NCI-H748 (cell line): ENCODE data around the gene GRID1.

ENCODE experiments used
- DNase-seq: peaks from one replicate; lab custom pipeline; 2025; ENCODE audit not compliant: unreplicated experiment; lab: John Stamatoyannopoulos, UW

GRID1 gene

DNA sequence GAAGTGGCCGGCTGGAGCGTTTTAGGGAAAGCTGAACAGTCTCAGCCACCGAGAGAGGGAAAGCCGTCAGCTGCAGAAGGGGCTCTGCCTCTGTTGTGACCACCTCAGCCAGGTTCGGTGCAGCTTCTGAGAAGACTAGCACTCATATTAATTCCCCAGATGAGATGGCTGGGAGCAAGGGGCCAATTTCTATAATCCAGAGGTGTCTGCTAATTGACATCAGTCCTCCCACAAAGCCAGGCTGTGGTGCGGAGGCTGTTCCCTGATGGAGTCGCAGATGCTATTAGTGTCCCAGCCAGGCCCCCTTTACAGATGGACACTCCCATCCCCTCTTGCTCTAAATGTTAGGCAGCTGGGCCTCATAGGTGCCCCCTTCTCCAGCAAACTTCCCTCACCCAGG is 133.5 kb downstream of the GRID1 start:
- DNase-seq = no peak

GRCh38 chr10:86232644-86233043 is 134.0 kb downstream of the GRID1 start:
- no peak for DNase-seq

DNA sequence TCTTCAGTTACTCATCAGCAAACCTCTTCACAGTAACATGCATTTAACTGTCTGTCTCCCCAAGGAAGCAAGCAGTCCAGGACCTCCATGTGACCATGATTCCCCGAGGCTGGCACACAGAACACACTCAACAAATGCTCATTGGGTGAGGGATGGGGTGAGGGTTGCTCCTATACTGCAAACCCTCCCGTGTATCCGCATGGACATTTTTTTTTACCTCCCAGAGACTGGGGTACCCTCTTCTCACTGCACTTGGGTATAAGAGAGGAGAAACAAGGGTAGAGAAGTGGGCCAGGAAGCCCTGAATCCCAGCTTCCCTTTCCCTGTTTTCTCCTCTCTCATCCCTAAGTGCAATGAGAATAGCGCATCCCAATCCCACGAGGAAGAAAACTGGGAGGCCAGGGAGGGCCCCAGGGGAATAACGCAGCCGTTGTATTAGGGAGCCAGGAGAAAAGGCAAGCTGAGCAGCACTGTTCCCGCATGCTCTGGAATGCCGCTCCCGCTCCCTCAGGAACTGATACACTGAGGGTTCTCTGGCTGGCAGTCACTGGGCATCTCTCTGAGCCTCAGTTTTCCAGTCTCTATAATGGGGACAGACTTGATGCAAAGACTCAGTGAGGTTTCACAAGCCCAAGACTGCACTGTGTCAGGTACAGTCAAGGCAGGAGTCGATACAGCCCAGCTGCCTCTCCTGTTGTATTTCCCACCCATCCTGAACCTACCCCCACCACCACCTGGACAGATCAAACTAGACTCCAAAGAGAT is 134.6 kb downstream of the GRID1 start:
- no peak for DNase-seq

DNA sequence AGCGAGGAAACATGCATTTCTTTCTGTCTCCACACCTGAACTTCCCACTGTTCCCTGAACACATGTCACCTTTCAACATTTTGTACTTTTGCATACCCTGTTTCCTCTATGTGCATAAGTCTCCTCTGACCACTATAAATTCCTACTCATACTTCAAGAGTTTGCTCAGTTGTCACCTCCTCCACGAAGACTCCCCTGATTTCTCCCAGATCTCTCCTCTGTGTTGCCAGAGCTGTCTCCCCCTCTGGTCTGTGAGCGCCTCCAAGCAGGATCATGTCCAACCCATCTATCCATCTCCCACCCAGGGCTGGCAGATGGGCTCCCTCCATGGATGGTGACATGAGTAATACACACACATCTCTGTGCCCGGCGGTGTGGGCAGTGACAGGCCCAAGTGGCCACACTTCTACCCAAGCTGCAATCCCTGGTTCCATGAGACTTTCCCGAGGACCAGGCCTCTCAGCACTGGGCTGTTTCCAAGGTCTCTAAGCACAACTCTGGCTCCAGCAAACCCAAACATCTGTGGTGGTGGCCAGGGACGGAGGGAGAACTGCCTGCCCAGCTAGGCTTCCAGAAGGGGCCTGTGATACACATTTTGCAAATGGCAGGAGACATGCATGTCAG is 135.9 kb downstream of the GRID1 start:
- DNase-seq = no peak

- DNase-seq = no peak
Observed at GRCh38 chr10:86229811-86230556, 136.6 kb downstream of the GRID1 start.

- no peak for DNase-seq
Observed at GRCh38 chr10:86229376-86229775, 137.2 kb downstream of the GRID1 start.

DNA sequence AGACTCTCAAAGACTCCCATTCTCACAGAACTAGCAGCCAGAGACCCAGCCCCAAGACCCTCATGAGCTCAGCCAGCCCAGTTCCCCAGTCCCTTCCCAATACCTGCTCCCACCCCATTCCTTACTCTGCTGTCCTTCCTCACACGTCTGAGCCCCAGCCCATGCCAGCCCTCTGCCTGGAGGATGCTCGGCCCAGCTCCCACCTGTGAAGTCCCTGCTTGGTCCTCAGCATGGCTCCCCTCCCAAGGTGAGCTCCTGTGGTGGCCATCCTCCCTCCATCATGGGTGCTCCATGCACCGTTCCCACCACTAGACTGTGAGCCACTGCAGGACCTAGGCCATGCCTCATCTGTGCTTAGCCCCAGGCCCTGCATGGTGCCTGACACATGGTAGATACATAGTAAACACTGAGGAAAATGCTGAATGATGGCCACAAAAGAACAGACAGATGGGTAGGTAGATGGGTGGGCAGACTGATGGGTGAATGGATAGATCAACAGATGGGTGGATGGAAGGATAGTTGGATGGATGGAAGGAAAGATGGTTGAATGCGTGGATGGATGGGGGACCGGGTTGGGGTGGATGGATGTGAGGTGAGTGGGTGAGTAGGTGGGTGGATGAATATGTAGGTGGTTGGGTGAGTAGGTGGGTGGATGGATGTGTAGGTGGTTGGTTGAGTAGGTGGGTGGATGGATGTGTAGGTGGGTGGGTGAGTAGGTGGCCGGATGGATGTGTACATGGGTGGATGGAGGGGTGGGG is 138.9 kb downstream of the GRID1 start:
- no peak for DNase-seq

DNA sequence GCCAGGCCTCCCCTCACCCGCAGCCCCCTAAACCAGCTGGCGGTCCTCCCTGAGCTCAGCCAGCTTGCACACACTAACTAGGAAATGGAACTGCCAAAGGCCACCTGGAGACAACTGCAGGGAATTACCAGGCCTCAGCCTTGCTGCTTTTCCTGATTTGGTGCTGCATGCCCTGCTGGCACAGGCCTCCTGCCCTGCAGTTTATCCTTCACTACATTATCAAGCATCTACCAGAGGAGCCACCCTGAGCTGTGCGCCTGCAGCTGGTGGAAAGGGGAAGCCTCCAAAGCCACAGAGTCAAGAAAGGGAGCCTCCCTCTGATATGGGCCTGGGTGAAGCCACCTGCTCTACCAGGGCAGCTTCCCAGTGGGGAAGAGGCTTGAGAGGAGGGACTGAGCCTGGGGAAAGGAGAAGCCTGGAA is 139.8 kb downstream of the GRID1 start:
- DNase-seq = no peak

DNA sequence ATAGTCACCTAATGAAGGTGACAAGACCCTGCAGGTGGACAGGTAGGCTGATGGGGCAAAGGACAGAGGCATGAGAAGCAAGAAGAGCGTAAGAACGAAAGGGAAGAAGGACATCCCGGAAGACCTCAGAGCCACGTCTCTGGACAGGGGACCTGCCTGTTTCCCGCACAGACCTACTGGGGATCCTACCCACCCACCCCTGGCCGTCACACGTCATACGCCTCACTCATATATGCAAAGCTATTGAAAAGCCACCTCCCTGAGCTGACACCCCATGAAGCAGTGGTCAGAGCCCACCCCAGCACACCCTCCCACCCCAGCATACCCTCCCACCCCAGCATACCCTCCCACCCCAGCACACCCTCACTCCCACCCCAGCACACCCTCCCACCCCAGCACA is 140.6 kb downstream of the GRID1 start:
- DNase-seq = no peak

DNA sequence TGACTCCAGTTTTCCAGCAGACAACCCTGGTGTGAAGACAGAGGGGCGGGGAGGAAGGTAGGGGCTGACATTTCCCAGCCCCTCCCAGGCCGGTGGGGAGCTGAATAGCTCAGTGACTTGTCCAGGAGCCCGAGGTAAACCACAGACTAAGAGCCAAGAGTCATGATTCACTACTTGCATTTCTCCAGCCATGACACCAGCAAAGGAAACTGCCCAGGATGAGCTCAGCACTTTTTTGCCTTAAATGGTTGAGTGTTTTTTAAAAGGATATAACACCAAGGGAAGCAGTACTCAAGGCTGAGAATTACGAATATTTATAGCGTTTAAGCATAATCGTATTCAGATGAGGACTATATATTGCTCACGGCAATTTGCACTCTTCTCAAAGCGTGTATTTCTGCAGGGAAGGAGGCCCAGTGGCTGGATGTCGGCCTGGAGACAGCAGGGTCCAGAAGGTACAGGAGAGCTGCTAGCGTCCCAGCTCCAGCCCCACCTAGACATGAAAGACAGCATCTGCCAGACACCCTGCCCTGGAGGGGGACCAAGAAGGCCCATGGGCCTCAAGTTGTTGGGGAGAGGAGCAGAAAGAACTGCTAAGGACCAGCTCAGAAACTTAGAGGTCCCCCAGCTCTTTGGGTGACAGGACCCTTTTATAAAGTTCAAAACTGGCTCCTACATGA is 141.4 kb downstream of the GRID1 start:
- no peak for DNase-seq

DNA sequence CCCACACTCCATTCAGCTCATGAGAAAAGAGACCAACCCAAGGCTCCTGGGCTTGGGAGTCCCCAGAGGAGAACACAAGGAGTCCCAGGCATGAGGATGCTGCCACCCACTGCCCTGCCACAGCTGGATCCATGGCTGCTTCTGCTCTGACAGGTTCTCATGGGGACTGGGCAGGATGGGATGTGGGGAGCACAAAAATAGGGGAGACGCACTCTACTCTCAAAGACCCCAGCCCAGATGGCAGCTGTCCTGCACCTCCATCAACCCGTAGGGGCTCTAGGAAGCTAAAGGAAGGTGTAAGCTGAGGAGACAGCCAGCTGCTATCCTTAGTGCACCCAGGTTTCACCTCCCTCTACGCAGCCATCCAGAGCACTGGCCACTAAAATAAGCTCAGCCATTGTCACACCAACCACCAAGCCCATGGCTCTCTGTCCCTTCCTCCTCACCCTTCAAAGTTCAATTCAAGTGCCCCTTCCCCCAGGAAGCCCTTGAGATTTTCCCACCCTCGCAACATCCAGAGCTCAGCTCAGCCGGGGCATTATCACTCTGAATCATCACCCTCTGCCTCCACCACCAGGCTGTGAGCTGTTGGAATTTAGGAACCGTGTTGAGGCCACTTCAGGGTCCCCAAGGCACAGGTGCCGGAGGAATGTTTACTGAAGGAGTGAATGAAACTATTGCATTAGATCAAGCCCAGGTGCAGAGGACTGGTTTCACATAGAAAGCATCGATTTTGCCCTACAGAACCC is 142.1 kb downstream of the GRID1 start:
- no peak for DNase-seq

GRCh38 chr10:86223256-86223655 is 143.3 kb downstream of the GRID1 start:
- DNase-seq = no peak

- no peak for DNase-seq
Observed at GRCh38 chr10:86222687-86223086, 143.9 kb downstream of the GRID1 start.

DNA sequence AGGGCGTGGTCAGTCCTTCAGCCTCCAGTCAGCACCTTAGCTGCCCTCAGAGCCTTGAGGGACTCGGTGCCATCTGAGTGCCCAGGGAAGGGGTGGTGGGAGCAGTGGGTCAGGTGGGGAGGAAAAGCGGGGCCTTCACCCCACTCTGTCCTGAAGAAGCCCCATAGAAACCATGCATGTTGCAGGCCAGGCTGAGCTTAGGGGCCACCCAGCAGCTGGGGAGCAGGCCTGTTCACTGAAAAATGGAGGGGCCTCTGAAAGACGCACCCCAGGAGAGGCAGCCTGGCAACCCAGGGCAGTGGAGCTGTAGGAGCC is 144.3 kb downstream of the GRID1 start:
- DNase-seq = no peak

GRCh38 chr10:86221442-86222335 is 144.9 kb downstream of the GRID1 start:
- DNase-seq = no peak

GRCh38 chr10:86220626-86221025 is 146.0 kb downstream of the GRID1 start:
- DNase-seq = no peak

GRCh38 chr10:86219271-86219670 is 147.3 kb downstream of the GRID1 start:
- no peak for DNase-seq

DNA sequence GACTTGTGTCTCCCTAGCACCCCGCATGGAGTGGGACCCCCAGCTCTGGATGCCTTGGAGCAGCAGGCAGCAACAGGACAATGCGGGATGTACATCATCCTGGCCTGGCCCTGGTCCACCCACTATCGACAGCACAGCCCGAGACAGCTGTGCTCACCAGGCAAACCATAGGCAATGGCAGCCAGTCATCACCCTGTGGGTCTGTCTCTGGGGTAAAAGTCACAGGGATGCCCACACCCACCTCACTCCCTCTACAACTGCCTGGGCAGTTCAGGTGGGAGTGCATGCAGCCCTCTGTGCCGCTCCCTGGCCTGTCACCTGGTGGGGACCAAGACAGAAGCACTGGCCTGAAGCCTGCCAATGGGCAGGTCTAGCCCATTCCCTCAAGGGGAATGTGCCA is 147.8 kb downstream of the GRID1 start:
- no peak for DNase-seq

GRCh38 chr10:86218160-86218559 is 148.4 kb downstream of the GRID1 start:
- no peak for DNase-seq
